IMR-90 (cell line): ENCODE data around the gene DUSP22. TPM values are rescaled to one million over a fixed set of nuclear protein-coding genes. Genes with fewer than 3 reads are reported as not detected.

Source experiments
- ATAC-seq: fragments of 200-7000 bp; cut with Tn5 transposase; 2 replicates; pipeline ENCODE4 v1.9.1; 2020; ENCODE audit warnings: low read depth, mild to moderate bottlenecking, moderate library complexity
- BruUV-seq: library from RNA; stranded (reverse); fragments of 400-500 nt; replicated peaks from 2 replicates; lab custom pipeline; 2021; lab: Mats Ljungman, UMichigan
- CTCF ChIA-PET: fragments of 300-600 bp; formaldehyde crosslinking; extraction: SDS; loops from one replicate; lab custom pipeline; 2021; ENCODE audit warnings: antibody characterized with exemption; lab: Yijun Ruan, JAX
- POLR2A ChIA-PET: fragments of 300-600 bp; sonication (Branson Sonifier 250); formaldehyde crosslinking; loops from one replicate; lab custom pipeline; 2022; ENCODE audit warnings: antibody characterized with exemption; ENCODE audit not compliant: unreplicated experiment; lab: Charles Lee
- DNase-seq: peaks from one replicate; pipeline ENCODE4 v3.0.0; 2013
- H2AFZ ChIP-seq: replicated peaks from 2 replicates; pipeline ENCODE3; 2013; ENCODE audit warnings: low read length, mild to moderate bottlenecking; ENCODE audit not compliant: poor library complexity
- H2AK5ac ChIP-seq: 2 replicates; pipeline ENCODE4 v1.6.1; 2013; ENCODE audit warnings: low read depth, low read length, inconsistent platforms
- H2AK9ac ChIP-seq: replicated peaks from 2 replicates; pipeline ENCODE3; 2013; ENCODE audit warnings: mild to moderate bottlenecking, low read depth, low read length, moderate library complexity; ENCODE audit not compliant: poor library complexity
- H2BK120ac ChIP-seq: 2 replicates; pipeline ENCODE4 v1.6.1; 2013; ENCODE audit warnings: low read depth, low read length, inconsistent platforms
- H2BK15ac ChIP-seq: 3 replicates; pipeline ENCODE4 v1.6.1; 2013; ENCODE audit warnings: low read depth, low read length, inconsistent platforms
- H2BK20ac ChIP-seq: 2 replicates; pipeline ENCODE4 v1.6.1; 2013; ENCODE audit warnings: low read depth, mild to moderate bottlenecking, inconsistent platforms, low read length, moderate library complexity
- H2BK5ac ChIP-seq: 2 replicates; pipeline ENCODE4 v1.6.1; 2013; ENCODE audit warnings: mild to moderate bottlenecking, low read depth, low read length, inconsistent platforms; ENCODE audit not compliant: poor library complexity, severe bottlenecking
- H3K14ac ChIP-seq: replicated peaks from 2 replicates; pipeline ENCODE4 v1.6.1; 2013; ENCODE audit warnings: low read depth, low read length, inconsistent platforms
- H3K18ac ChIP-seq: 2 replicates; pipeline ENCODE4 v1.6.1; 2013; ENCODE audit warnings: low read depth, low read length, control low read depth
- H3K23ac ChIP-seq: 2 replicates; pipeline ENCODE4 v1.6.1; 2013; ENCODE audit warnings: low read depth, low read length, inconsistent platforms
- H3K27ac ChIP-seq: 2 replicates; pipeline ENCODE4 v1.5.1; 2013; ENCODE audit warnings: mild to moderate bottlenecking, control low read depth, low read length; ENCODE audit not compliant: insufficient read depth
- H3K27me3 ChIP-seq: 2 replicates; pipeline ENCODE4 v1.6.1; 2013; ENCODE audit warnings: low read length; ENCODE audit not compliant: control insufficient read depth, insufficient read depth
- H3K36me3 ChIP-seq: 2 replicates; pipeline ENCODE4 v1.6.1; 2013; ENCODE audit warnings: low read length, mixed read lengths; ENCODE audit not compliant: control insufficient read depth, insufficient read depth
- H3K4ac ChIP-seq: 2 replicates; pipeline ENCODE4 v1.6.1; 2013; ENCODE audit warnings: low read depth, low read length, inconsistent platforms
- H3K4me1 ChIP-seq: 2 replicates; pipeline ENCODE4 v1.6.1; 2013; ENCODE audit warnings: low read length, mixed read lengths; ENCODE audit not compliant: control insufficient read depth, insufficient read depth
- H3K4me2 ChIP-seq: 2 replicates; pipeline ENCODE4 v1.6.1; 2013; ENCODE audit warnings: low read depth, mild to moderate bottlenecking, control low read depth, low read length, moderate library complexity
- H3K4me3 ChIP-seq: 2 replicates; pipeline ENCODE4 v1.5.1; 2013; ENCODE audit warnings: low read depth, mild to moderate bottlenecking, control low read depth, low read length, moderate library complexity; ENCODE audit not compliant: insufficient read depth
- H3K56ac ChIP-seq: 2 replicates; pipeline ENCODE4 v1.6.1; 2013; ENCODE audit warnings: low read length, inconsistent platforms; ENCODE audit not compliant: insufficient read depth; ENCODE audit errors: extremely low read depth
- H3K79me1 ChIP-seq, 2 experiments: 2 replicates each; pipeline ENCODE4 v1.6.1; 2013; ENCODE audit warnings: low read length in 2 of 2, inconsistent platforms in 1 of 2, low read depth in 1 of 2
- H3K9ac ChIP-seq: 2 replicates; pipeline ENCODE4 v1.6.1; 2013; ENCODE audit warnings: low read depth, low read length, control low read depth
- H3K9me1 ChIP-seq: 2 replicates; pipeline ENCODE4 v1.6.1; 2013; ENCODE audit warnings: low read length, inconsistent platforms; ENCODE audit not compliant: insufficient read depth
- H3K9me3 ChIP-seq: 2 replicates; pipeline ENCODE4 v1.6.1; 2013; ENCODE audit warnings: low read length; ENCODE audit not compliant: control insufficient read depth, insufficient read depth
- H4K20me1 ChIP-seq: 2 replicates; pipeline ENCODE4 v1.6.1; 2013; ENCODE audit warnings: low read length, inconsistent platforms; ENCODE audit not compliant: insufficient read depth
- H4K5ac ChIP-seq: 2 replicates; pipeline ENCODE4 v1.6.1; 2013; ENCODE audit warnings: mild to moderate bottlenecking, low read depth, low read length, control low read depth
- H4K8ac ChIP-seq, 2 experiments: 2 replicates each; pipeline ENCODE4 v1.6.1; 2013; ENCODE audit warnings: low read depth in 2 of 2, low read length in 2 of 2, control low read depth in 1 of 2, inconsistent platforms in 1 of 2
- H4K91ac ChIP-seq: 2 replicates; pipeline ENCODE4 v1.6.1; 2013; ENCODE audit warnings: low read depth, low read length, inconsistent platforms; ENCODE audit not compliant: insufficient read depth
- BHLHE40 ChIP-seq: fragments of 150-350 bp; IDR thresholded peaks from 2 replicates; pipeline ENCODE4 v1.6.1; 2016; ENCODE audit warnings: mild to moderate bottlenecking, low read depth, low read length
- CTCF ChIP-seq: conservative IDR thresholded peaks from 2 replicates; pipeline ENCODE4 v1.5.1; 2012; ENCODE audit warnings: mild to moderate bottlenecking, low read depth, low read length, improper control_type of control experiment
- ELK1 ChIP-seq: fragments of 150-350 bp; IDR thresholded peaks from 2 replicates; pipeline ENCODE4 v1.6.1; 2016; ENCODE audit warnings: low read depth, mild to moderate bottlenecking, low read length, moderate library complexity, borderline replicate concordance
- MAFK ChIP-seq: IDR thresholded peaks from 2 replicates; pipeline ENCODE4 v1.6.1; 2012; ENCODE audit warnings: low read depth, low read length, improper control_type of control experiment
- MAZ ChIP-seq: IDR thresholded peaks from 2 replicates; pipeline ENCODE4 v1.6.1; 2012; ENCODE audit warnings: low read depth, mild to moderate bottlenecking, low read length, improper control_type of control experiment, moderate library complexity, borderline replicate concordance
- MXI1 ChIP-seq: IDR thresholded peaks from 2 replicates; pipeline ENCODE4 v1.6.1; 2012; ENCODE audit warnings: low read depth, mild to moderate bottlenecking, low read length, moderate library complexity, borderline replicate concordance
- NFE2L2 ChIP-seq: fragments of 150-350 bp; IDR thresholded peaks from 2 replicates; pipeline ENCODE4 v1.6.1; 2016; ENCODE audit warnings: low read depth, mild to moderate bottlenecking, low read length
- POLR2A ChIP-seq: IDR thresholded peaks from 2 replicates; pipeline ENCODE4 v1.6.1; 2012; ENCODE audit warnings: mild to moderate bottlenecking, low read depth, low read length
- RAD21 ChIP-seq: IDR thresholded peaks from 2 replicates; pipeline ENCODE4 v1.6.1; 2012; ENCODE audit warnings: low read length, improper control_type of control experiment
- RCOR1 ChIP-seq: IDR thresholded peaks from 2 replicates; pipeline ENCODE4 v1.6.1; 2012; ENCODE audit warnings: mild to moderate bottlenecking, low read length, improper control_type of control experiment; ENCODE audit not compliant: insufficient replicate concordance
- RFX5 ChIP-seq: IDR thresholded peaks from 2 replicates; pipeline ENCODE4 v1.8.0; 2012; ENCODE audit warnings: low read depth, mild to moderate bottlenecking, low read length, moderate library complexity
- SMC3 ChIP-seq: fragments of 150-350 bp; IDR thresholded peaks from 2 replicates; pipeline ENCODE4 v1.6.1; 2016; ENCODE audit warnings: low read depth, mild to moderate bottlenecking, antibody characterized with exemption, low read length, moderate library complexity
- USF2 ChIP-seq: fragments of 150-350 bp; IDR thresholded peaks from 2 replicates; pipeline ENCODE4 v1.6.1; 2017; ENCODE audit warnings: mild to moderate bottlenecking, antibody characterized with exemption, low read length, low read depth
- WGBS, 2 experiments: methylation state at CpG; one replicate each; pipeline versions ENCODE4 v1.1.5 to v1.1.7; 2013; ENCODE audit warnings: missing lambda C conversion rate in 2 of 2; ENCODE audit not compliant: insufficient read length in 1 of 2; ENCODE audit errors: extremely low coverage in 2 of 2; 5-methylcytosine and 5-hydroxymethylcytosine counted together
- dilution Hi-C: fragments of 300-500 bp; cut with HindIII; formaldehyde crosslinking; loops from one replicate; pipeline ENCODE4 v1.14.3; 2018; ENCODE audit warnings: low sequenced_read_pairs; ENCODE audit not compliant: unreplicated experiment
- in situ Hi-C: fragments of 300-500 bp; cut with MboI; formaldehyde crosslinking; loops from 3 replicates; pipeline ENCODE4 v1.14.3; 2019; ENCODE audit warnings: low sequenced_read_pairs, inconsistent platforms, mixed read lengths
- intact Hi-C: fragments of 100-400 bp; cut with micrococcal nuclease; formaldehyde crosslinking; loops from 2 replicates; pipeline ENCODE4 v1.10.0; 2022
- polyA plus RNA-seq, 3 experiments: library from polyadenylated mRNA; depleted of rRNA; stranded (reverse); fragments of >200 nt; gene quantifications; 2 replicates each; pipeline ENCODE4 v1.2.3, GENCODE V29; 2012; ENCODE audit warnings: low replicate concordance in 1 of 3
- total RNA-seq: library from RNA; depleted of rRNA; stranded (reverse); fragments of >200 nt; gene quantifications from 2 replicates; pipeline ENCODE4 v1.2.3, GENCODE V29; 2012

DUSP22 gene
- total and polyA plus RNA-seq, 2 of the 4 experiments (the other 2 are of a cell fraction), result 7.1 to 8.2 TPM

- Histone ChIP-seq H3K18ac (no peak overlapping the region), H3K4ac (no peak overlapping the region), H2BK20ac (no peak overlapping the region), H3K36me3 (no peaks in the 10 kb centered on the region), H4K20me1 (no peaks in the 10 kb centered on the region), H3K4me3 (no peak overlapping the region), H4K5ac (no peak overlapping the region), H4K91ac (no peak overlapping the region), H3K27ac (no peak overlapping the region), H3K23ac (no peak overlapping the region), H4K8ac (no peak overlapping the region), H3K14ac (no peak overlapping the region), H2BK15ac (no peak overlapping the region), H3K9me3 (peaks cover 2% of the 10 kb centered on the region; the same call in 1 of the 2 replicates), H3K4me1 (no peaks in the 10 kb centered on the region), H3K9ac (no peak overlapping the region), H2BK120ac (no peak overlapping the region), H3K56ac (no peak overlapping the region), H2AK5ac (no peak overlapping the region), H2BK5ac (no peak overlapping the region), H3K27me3 (no peaks in the 10 kb centered on the region), H2AFZ (no peak overlapping the region), H3K9me1 (peaks cover under 1% of the 10 kb centered on the region; the same call in 1 of the 2 replicates), H3K4me2 (no peak overlapping the region), H3K79me1 (peaks cover 0 to 9% of the 10 kb centered on the region in 2 experiments; a peak in 3 of 4 replicates), H2AK9ac (no peak overlapping the region)
- DNase-seq (no peak), ATAC-seq (no peak)
- no TSS peak for BruUV-seq
- POLR2A ChIA-PET, result no interaction called here
- dilution Hi-C loops (no loop called here), intact Hi-C loops (loop anchor here (10.0 kb wide), 1 partner anchor 206 kb away; no protein-coding TSS in a partner anchor), in situ Hi-C loops (no loop called here)
- 63% methylated on average over 9 of the region's 11 CpGs; no CpG with 5 or more reads in 1 of the 2 experiments for WGBS, 2 experiments
- TF ChIP-seq MXI1 (no peak), POLR2A (no peak), ELK1 (no peak), SMC3 (no peak), RAD21 (no peak), BHLHE40 (no peak), MAFK (no peak), RFX5 (no peak), RCOR1 (no peak), USF2 (no peak), MAZ (no peak), NFE2L2 (no peak), CTCF (no peak)
- CTCF ChIA-PET, result no interaction called here
Observed at GRCh38 chr6:298233-299103, 6.2 kb downstream of the DUSP22 start.
